Esophagus muscularis mucosa (tissue), 4 donors: Measurements from ENCODE around the gene KCND3. TPM values are rescaled to one million over a fixed set of nuclear protein-coding genes. Genes with fewer than 3 reads are reported as not detected.

Experiments used
- DNase-seq: peaks from one replicate; pipeline ENCODE4 v3.0.0-alpha.2; 2017; ENCODE audit errors: extremely low spot score
- H3K27ac ChIP-seq, 4 donors: fragments of 200-600 bp; sonication (generic); replicated peaks in 1 of 4; 1 replicate in 3 of 4; 2 replicates in 1 of 4; pipeline ENCODE4 v1.5.1; 2016 to 2019; ENCODE audit warnings: mild to moderate bottlenecking in 1 of 4
- H3K27me3 ChIP-seq, 4 donors: fragments of 200-600 bp; sonication (generic); one replicate each; pipeline versions ENCODE4 v1.5.1 to v1.6.0; 2016 to 2019
- H3K36me3 ChIP-seq, 4 donors: fragments of 200-600 bp; sonication (generic); one replicate each; pipeline ENCODE4 v1.5.1; 2016 to 2019
- H3K4me1 ChIP-seq, 4 donors: fragments of 200-600 bp; sonication (generic); one replicate each; pipeline ENCODE4 v1.5.1; 2016 to 2019
- H3K4me3 ChIP-seq, 4 donors: fragments of 200-600 bp; sonication (generic); 1 replicate in 2 of 4; 2 replicates in 2 of 4; pipeline ENCODE4 v1.5.1; 2016 to 2019; ENCODE audit warnings: mild to moderate bottlenecking in 4 of 4, moderate library complexity in 1 of 4
- H3K9me3 ChIP-seq, 4 donors: fragments of 200-600 bp; sonication (generic); 1 replicate in 3 of 4; 2 replicates in 1 of 4; pipeline ENCODE4 v1.5.1; 2016 to 2019
- EP300 ChIP-seq: sonication (generic); formaldehyde crosslinking; IDR thresholded peaks from one replicate; pipeline ENCODE4 v1.6.1; 2017; ENCODE audit warnings: antibody characterized with exemption
- POLR2A ChIP-seq: fragments of 450-650 bp; IDR thresholded peaks from one replicate; pipeline ENCODE4 v1.6.1; 2017; ENCODE audit warnings: antibody characterized with exemption, moderate library complexity, mild to moderate bottlenecking, low read depth
- POLR2AphosphoS5 ChIP-seq, 2 donors: sonication (generic); formaldehyde crosslinking; IDR thresholded peaks; one replicate each; pipeline ENCODE4 v1.6.1; 2017; ENCODE audit warnings: antibody characterized with exemption in 2 of 2
- WGBS: methylation state at CpG from one replicate; pipeline ENCODE4 v1.1.5; 2018; 5-methylcytosine and 5-hydroxymethylcytosine counted together
- intact Hi-C: fragments of 100-400 bp; cut with DNase I; formaldehyde crosslinking; loops from one replicate; pipeline ENCODE4 v1.15.1; 2023
- total RNA-seq, 4 donors: library from RNA; depleted of rRNA; stranded (reverse); fragments of >200 nt; gene quantifications; one replicate each; pipeline versions ENCODE4 v1.1.0 to v1.2.1, GENCODE V29; 2016
- TF ChIP-seq, protein P1 (sequence below), 3 experiments: fragments of 200-600 bp in 2 of 3; fragments of 450-650 bp in 1 of 3; sonication (generic) in 2 of 3; IDR thresholded peaks; one replicate each; pipeline ENCODE4 v1.5.1; 2017 to 2019; ENCODE audit warnings: antibody characterized with exemption in 3 of 3, mild to moderate bottlenecking in 2 of 3, moderate library complexity in 1 of 3

KCND3 gene
- total RNA-seq, 4 donors from 2014 or later, result 25.7 to 57.6 (median 47.5) TPM

DNA sequence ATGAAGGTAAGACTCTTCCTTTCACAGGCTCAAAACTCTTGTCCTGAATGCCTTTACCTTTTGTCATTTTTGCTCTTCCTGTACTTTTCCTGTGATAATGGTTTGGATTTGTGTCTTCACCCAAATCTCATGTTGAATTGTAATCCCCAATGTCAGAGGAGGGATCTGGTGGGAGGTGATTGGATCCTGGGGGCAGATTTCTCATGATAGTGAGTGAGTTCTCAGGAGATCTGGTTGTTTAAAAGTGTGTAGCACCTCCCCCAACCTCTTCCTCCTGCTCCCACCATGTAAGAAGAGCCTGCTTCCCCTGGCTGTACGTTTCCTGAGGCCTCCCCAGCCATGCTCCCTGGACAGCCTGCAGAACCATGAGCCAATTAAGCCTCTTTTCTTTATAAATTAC lies 158.3 kb downstream of the KCND3 start:
- H3K9me3 ChIP-seq, result no peaks in the 10 kb centered on the region
- no peak for TF ChIP-seq POLR2AphosphoS5 (IDR thresholded peaks at IDR 0.05)
- TF ChIP-seq, protein P1, sequence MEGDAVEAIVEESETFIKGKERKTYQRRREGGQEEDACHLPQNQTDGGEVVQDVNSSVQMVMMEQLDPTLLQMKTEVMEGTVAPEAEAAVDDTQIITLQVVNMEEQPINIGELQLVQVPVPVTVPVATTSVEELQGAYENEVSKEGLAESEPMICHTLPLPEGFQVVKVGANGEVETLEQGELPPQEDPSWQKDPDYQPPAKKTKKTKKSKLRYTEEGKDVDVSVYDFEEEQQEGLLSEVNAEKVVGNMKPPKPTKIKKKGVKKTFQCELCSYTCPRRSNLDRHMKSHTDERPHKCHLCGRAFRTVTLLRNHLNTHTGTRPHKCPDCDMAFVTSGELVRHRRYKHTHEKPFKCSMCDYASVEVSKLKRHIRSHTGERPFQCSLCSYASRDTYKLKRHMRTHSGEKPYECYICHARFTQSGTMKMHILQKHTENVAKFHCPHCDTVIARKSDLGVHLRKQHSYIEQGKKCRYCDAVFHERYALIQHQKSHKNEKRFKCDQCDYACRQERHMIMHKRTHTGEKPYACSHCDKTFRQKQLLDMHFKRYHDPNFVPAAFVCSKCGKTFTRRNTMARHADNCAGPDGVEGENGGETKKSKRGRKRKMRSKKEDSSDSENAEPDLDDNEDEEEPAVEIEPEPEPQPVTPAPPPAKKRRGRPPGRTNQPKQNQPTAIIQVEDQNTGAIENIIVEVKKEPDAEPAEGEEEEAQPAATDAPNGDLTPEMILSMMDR (IDR thresholded peaks at IDR 0.05), result no peak
- no peak for TF ChIP-seq POLR2A
- TF ChIP-seq EP300, result no peak
- H3K4me3 ChIP-seq, result no peak overlapping the region
- no peak for DNase-seq
- 56% methylated on average over 1 of the region's 1 CpG for WGBS
- no peak overlapping the region for H3K27ac ChIP-seq
- intact Hi-C loops, result no loop called here
- peaks cover 0 to 10% (median 3%) of the 10 kb centered on the region in 4 donors for H3K4me1 ChIP-seq
- H3K27me3 ChIP-seq, result no peaks in the 10 kb centered on the region
- no peaks in the 10 kb centered on the region for H3K36me3 ChIP-seq

DNA sequence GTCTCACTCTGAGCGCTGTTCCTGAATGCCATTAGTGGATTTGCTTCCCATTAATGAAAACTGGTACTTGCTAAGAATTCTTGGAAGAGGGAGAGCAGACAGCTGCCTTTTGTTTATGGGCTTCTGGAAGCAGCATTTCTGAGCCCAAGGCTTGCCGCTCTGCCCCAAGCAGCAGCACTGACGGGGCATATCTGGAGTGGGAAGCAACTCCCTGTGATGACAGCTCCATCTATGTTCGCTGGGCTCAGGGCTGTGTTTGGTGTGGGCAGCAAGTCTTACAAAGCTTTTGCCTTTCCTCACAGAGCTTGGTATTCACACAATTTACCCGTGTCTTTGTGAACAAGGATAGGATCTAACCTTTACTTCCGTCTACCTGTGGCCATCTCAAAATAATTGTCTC lies 161.5 kb downstream of the KCND3 start:
- intact Hi-C loops, result no loop called here
- no peak overlapping the region for H3K27ac ChIP-seq
- H3K4me1 ChIP-seq, result peaks cover 0 to 10% (median 3%) of the 10 kb centered on the region in 4 donors
- no peaks in the 10 kb centered on the region for H3K36me3 ChIP-seq
- no peaks in the 10 kb centered on the region for H3K9me3 ChIP-seq
- no peak overlapping the region for H3K4me3 ChIP-seq
- no peaks in the 10 kb centered on the region for H3K27me3 ChIP-seq
- WGBS, result 79% methylated on average over 6 of the region's 6 CpGs
- no peak for DNase-seq
- TF ChIP-seq, protein P1 (IDR thresholded peaks at IDR 0.05), result no peak
- TF ChIP-seq EP300, result no peak
- TF ChIP-seq POLR2AphosphoS5 (IDR thresholded peaks at IDR 0.05), result no peak

DNA sequence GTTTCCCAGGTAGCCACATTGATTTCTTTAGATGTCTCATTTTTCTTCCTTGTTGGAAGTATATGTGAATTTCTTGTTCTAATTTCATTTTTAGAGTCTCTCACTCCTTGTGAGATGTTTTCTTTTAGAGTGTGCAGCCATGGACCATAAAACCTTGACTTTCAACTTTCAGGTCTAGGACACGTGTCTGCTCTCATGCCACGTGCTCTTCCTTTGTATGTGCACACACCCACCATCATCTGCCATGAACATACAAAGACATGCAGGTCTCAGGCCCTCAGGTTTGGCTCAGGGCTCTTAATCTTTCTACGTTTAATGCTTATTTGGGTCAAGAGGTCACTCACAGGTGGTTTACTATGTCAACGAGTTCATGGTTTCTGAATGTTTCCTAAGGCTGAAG lies 163.2 kb downstream of the KCND3 start:
- no peaks in the 10 kb centered on the region for H3K36me3 ChIP-seq
- TF ChIP-seq POLR2AphosphoS5 (IDR thresholded peaks at IDR 0.05) (no peak), POLR2A (no peak), EP300 (no peak)
- TF ChIP-seq, protein P1 (IDR thresholded peaks at IDR 0.05), result no peak
- no peak for DNase-seq
- no peak overlapping the region for H3K27ac ChIP-seq
- intact Hi-C loops, result no loop called here
- H3K27me3 ChIP-seq, result no peaks in the 10 kb centered on the region
- no peaks in the 10 kb centered on the region for H3K9me3 ChIP-seq
- WGBS, result 92% methylated on average over 4 of the region's 4 CpGs
- no peak overlapping the region for H3K4me3 ChIP-seq
- peaks cover 0 to 10% (median 3%) of the 10 kb centered on the region in 4 donors for H3K4me1 ChIP-seq

DNA sequence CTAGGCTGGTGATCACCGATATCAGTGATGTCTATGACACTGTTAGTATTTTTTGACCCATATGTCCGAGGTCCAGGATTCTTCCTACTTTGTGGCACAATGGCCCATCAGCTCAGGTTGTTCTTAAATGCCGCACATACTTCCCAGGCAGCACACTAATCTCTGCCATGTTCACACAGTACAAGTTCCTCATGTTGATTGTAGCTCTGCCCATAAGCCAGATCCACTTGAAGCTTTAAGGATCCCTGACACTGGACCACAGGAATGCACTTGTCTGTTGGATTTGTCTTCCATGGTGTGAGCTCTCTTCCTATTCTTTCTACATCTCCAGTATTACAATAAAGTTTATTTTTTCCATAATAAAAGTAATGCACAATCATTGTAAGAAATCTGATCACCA lies 164.3 kb downstream of the KCND3 start:
- 97% methylated on average over 3 of the region's 3 CpGs for WGBS
- peaks cover 0 to 10% (median 3%) of the 10 kb centered on the region in 4 donors for H3K4me1 ChIP-seq
- DNase-seq, result no peak
- intact Hi-C loops, result no loop called here
- H3K27ac ChIP-seq, result no peak overlapping the region
- no peaks in the 10 kb centered on the region for H3K36me3 ChIP-seq
- H3K9me3 ChIP-seq, result no peaks in the 10 kb centered on the region
- TF ChIP-seq, protein P1 (IDR thresholded peaks at IDR 0.05), result no peak
- no peak for TF ChIP-seq POLR2AphosphoS5 (IDR thresholded peaks at IDR 0.05)
- TF ChIP-seq POLR2A, result no peak
- no peak for TF ChIP-seq EP300
- H3K4me3 ChIP-seq, result no peak overlapping the region
- H3K27me3 ChIP-seq, result no peaks in the 10 kb centered on the region

DNA sequence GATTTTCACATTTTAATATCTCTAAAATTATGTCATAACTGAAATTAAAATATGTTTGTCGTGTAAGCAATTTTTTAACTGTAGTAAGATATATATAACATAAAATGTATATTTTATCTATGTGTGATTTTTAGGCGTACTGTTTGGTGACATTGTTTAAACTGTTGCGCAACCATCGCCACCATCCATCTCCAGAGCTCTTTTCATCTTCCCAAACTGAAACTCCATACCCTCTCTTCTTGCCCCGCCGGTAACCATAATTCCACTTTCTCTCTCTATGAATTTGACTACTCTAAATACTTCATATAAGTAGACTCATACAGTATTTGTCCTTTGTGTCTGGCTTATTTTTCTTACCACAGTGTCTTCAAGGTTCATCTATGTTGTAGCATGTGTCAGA lies 167.3 kb downstream of the KCND3 start:
- Histone ChIP-seq H3K9me3 (no peaks in the 10 kb centered on the region), H3K27ac (no peak overlapping the region), H3K4me1 (no peaks in the 10 kb centered on the region), H3K4me3 (no peak overlapping the region), H3K27me3 (no peaks in the 10 kb centered on the region), H3K36me3 (no peaks in the 10 kb centered on the region)
- WGBS, result 95% methylated on average over 6 of the region's 6 CpGs
- intact Hi-C loops, result no loop called here
- DNase-seq, result no peak
- TF ChIP-seq POLR2AphosphoS5 (IDR thresholded peaks at IDR 0.05), result no peak
- TF ChIP-seq, protein P1 (IDR thresholded peaks at IDR 0.05), result no peak
